IMR-90 (cell line): ENCODE results near the gene DGKG. TPM values are rescaled to one million over a fixed set of nuclear protein-coding genes. Genes with fewer than 3 reads are reported as not detected.

ENCODE experiments used
- ELK1 ChIP-seq: fragments of 150-350 bp; IDR thresholded peaks from 2 replicates; pipeline ENCODE4 v1.6.1; 2016; ENCODE audit warnings: low read depth, mild to moderate bottlenecking, low read length, moderate library complexity, borderline replicate concordance
- polyA plus RNA-seq, 3 experiments: library from polyadenylated mRNA; depleted of rRNA; stranded (reverse); fragments of >200 nt; gene quantifications; 2 replicates each; pipeline ENCODE4 v1.2.3, GENCODE V29; 2012; ENCODE audit warnings: low replicate concordance in 1 of 3
- total RNA-seq: library from RNA; depleted of rRNA; stranded (reverse); fragments of >200 nt; gene quantifications from 2 replicates; pipeline ENCODE4 v1.2.3, GENCODE V29; 2012

Gene DGKG
- total and polyA plus RNA-seq, 2 of the 4 experiments (the other 2 are of a cell fraction), result 1.2 to 4.1 TPM

DNA sequence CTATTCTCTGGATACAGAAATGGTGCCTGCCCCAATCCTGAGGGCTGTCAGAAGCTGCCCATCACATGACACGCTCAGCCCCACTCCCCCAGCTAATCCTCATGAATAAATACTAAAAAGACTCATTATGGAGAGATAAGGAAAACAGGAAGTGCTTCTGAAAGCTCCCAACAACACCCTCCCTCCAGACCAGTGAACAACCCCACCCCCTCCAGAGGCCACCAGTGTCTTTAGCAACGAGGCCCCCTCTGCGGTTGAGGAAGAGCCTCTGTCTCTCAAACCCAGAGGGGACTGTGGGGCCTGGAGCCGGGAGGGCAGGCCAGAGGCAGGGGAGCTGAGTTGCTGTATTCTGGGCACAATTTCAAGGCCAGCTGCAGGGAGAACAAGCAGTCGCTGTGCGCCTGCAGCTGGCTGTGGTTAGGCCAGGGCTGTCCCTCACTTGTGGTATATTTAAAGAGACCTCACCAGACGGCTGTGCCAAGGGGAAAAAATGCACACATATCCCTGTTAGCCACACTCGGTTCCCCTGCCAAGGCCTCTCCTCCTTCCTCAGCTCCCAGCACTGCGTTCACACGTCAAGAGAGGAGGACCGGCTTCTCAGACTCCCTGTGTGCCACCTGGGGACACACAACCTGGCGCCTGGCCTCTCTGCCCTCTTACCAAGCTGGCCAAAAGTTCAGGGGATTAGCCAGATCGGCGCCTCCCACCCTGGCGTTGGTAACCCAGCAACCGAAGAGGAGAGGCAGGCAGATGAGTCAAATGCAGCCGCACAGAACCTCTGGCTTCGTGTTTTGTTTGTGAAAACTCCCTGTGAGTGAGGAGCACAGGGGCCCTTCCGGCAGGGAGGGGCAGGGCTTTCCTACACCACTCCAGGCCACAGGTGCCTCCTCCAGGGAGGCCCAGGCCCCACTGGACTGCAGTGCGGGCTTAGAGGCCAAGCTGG is 152.0 kb downstream of the DGKG start (continued):
- TF ChIP-seq ELK1, result no peak
